ENCODE data around the gene OSMR.

- TF ChIP-seq CTCF (IDR thresholded peaks at IDR 0.05; ENCODE audit: borderline replicate concordance, extremely low read depth, low read length, poor library complexity, severe bottlenecking) (no peak), EZH2 (IDR thresholded peaks at IDR 0.05; ENCODE audit: borderline replicate concordance, low read depth, low read length, severe bottlenecking) (no peak)
These were observed 13.0 kb upstream of the OSMR start for GRCh38 chr5:38832810-38833209.

All from DND-41 (cell line).